Hepatocyte (in vitro differentiated cells): ENCODE results near the gene ASXL1. TPM values are rescaled to one million over a fixed set of nuclear protein-coding genes. Genes with fewer than 3 reads are reported as not detected.

Experiments
- DNase-seq: peaks from one replicate; pipeline ENCODE4 v3.0.0-alpha.2; 2016; ENCODE audit warnings: low spot score
- H2AFZ ChIP-seq: fragments of 200-600 bp; sonication (generic); 2 replicates; pipeline ENCODE4 v1.6.0; 2016; ENCODE audit warnings: antibody characterized with exemption, mild to moderate bottlenecking
- H3K27ac ChIP-seq: fragments of 200-600 bp; sonication (generic); 2 replicates; pipeline ENCODE4 v1.5.1; 2016; ENCODE audit warnings: mild to moderate bottlenecking
- H3K27me3 ChIP-seq: fragments of 200-600 bp; sonication (generic); 2 replicates; pipeline ENCODE4 v1.6.1; 2016
- H3K36me3 ChIP-seq: fragments of 200-600 bp; sonication (generic); replicated peaks from 2 replicates; pipeline ENCODE4 v1.5.1; 2016; ENCODE audit warnings: low read depth; ENCODE audit not compliant: insufficient read depth
- H3K4me1 ChIP-seq: fragments of 200-600 bp; sonication (generic); 2 replicates; pipeline ENCODE4 v1.5.1; 2016; ENCODE audit warnings: mild to moderate bottlenecking, moderate library complexity; ENCODE audit not compliant: insufficient read depth
- H3K4me2 ChIP-seq: fragments of 200-600 bp; sonication (generic); 2 replicates; pipeline ENCODE4 v1.6.0; 2016
- H3K4me3 ChIP-seq: fragments of 200-600 bp; sonication (generic); 2 replicates; pipeline ENCODE4 v1.5.1; 2016; ENCODE audit warnings: mild to moderate bottlenecking
- H3K79me2 ChIP-seq: fragments of 200-600 bp; sonication (generic); 2 replicates; pipeline ENCODE4 v1.6.0; 2017; ENCODE audit warnings: mild to moderate bottlenecking
- H3K9me2 ChIP-seq: fragments of 200-600 bp; sonication (generic); replicated peaks from 2 replicates; pipeline ENCODE4 v1.6.0; 2017; ENCODE audit warnings: mild to moderate bottlenecking; ENCODE audit not compliant: insufficient read depth
- H3K9me3 ChIP-seq: fragments of 200-600 bp; sonication (generic); 2 replicates; pipeline ENCODE4 v1.5.1; 2016; ENCODE audit warnings: low read depth, mild to moderate bottlenecking
- H4K20me1 ChIP-seq: fragments of 200-600 bp; sonication (generic); 2 replicates; pipeline ENCODE4 v1.6.0; 2016; ENCODE audit warnings: mild to moderate bottlenecking; ENCODE audit not compliant: insufficient read depth, poor library complexity, severe bottlenecking
- CTCF ChIP-seq: fragments of 200-600 bp; sonication (generic); IDR thresholded peaks from 2 replicates; pipeline ENCODE4 v1.5.1; 2016; ENCODE audit warnings: antibody characterized with exemption, mild to moderate bottlenecking; ENCODE audit not compliant: poor library complexity
- EZH2 ChIP-seq: fragments of 200-600 bp; sonication (generic); IDR thresholded peaks from 2 replicates; pipeline ENCODE4 v1.6.1; 2016; ENCODE audit warnings: antibody characterized with exemption, mild to moderate bottlenecking, borderline replicate concordance
- EZH2phosphoT487 ChIP-seq: fragments of 200-600 bp; sonication (generic); IDR thresholded peaks from one replicate; pipeline ENCODE4 v1.6.1; 2018; ENCODE audit warnings: antibody characterized with exemption, mild to moderate bottlenecking, low read depth, moderate library complexity; ENCODE audit not compliant: unreplicated experiment, severe bottlenecking
- WGBS: methylation state at CpG from one replicate; pipeline ENCODE4 v1.1.6; 2016; ENCODE audit warnings: low lambda C conversion rate; ENCODE audit errors: missing lambda C conversion rate; 5-methylcytosine and 5-hydroxymethylcytosine counted together
- polyA plus RNA-seq: library from polyadenylated mRNA; unstranded; fragments of >200 nt; fragmentation: Nextera tagmentation; extraction: Ambion mirVana; gene quantifications from 2 replicates; pipeline ENCODE4 v1.2.1, GENCODE V29; 2016
- total RNA-seq: library from RNA; depleted of rRNA; stranded (reverse); fragments of >200 nt; gene quantifications from 2 replicates; pipeline ENCODE4 v1.2.3, GENCODE V29; 2014

ASXL1 gene
- total and polyA plus RNA-seq, 2 experiments from 2014 or later: 82.0 to 95.6 TPM

GRCh38 chr20:32432277-32432676 is 74.1 kb downstream of the ASXL1 start:
- no peak overlapping the region for H2AFZ ChIP-seq
- WGBS: 83% methylated on average over 2 of the region's 2 CpGs
- DNase-seq: no peak
- peaks cover 17% of the 10 kb centered on the region for H3K36me3 ChIP-seq
- no peak overlapping the region for H3K27ac ChIP-seq
- no peaks in the 10 kb centered on the region for H3K27me3 ChIP-seq
- H3K4me3 ChIP-seq: no peak overlapping the region
- H3K4me2 ChIP-seq: no peak overlapping the region
- H4K20me1 ChIP-seq: peaks cover 12% of the 10 kb centered on the region
- TF ChIP-seq EZH2 (no peak), CTCF (no peak), EZH2phosphoT487 (no peak)
- H3K4me1 ChIP-seq: no peaks in the 10 kb centered on the region
- peaks cover 56% of the 10 kb centered on the region for H3K79me2 ChIP-seq
- H3K9me2 ChIP-seq: no peaks in the 10 kb centered on the region
- H3K9me3 ChIP-seq: no peaks in the 10 kb centered on the region

GRCh38 chr20:32433311-32434021 is 75.3 kb downstream of the ASXL1 start:
- peaks cover 54% of the 10 kb centered on the region for H3K79me2 ChIP-seq
- H3K4me2 ChIP-seq: no peak overlapping the region
- no peak overlapping the region for H3K27ac ChIP-seq
- no peak overlapping the region for H3K4me3 ChIP-seq
- no peaks in the 10 kb centered on the region for H3K9me2 ChIP-seq
- peak; percentile 6 for DNase-seq
- 85% methylated on average over 20 of the region's 20 CpGs for WGBS
- H3K9me3 ChIP-seq: no peaks in the 10 kb centered on the region
- H3K36me3 ChIP-seq: peaks cover 17% of the 10 kb centered on the region
- H2AFZ ChIP-seq: no peak overlapping the region
- H4K20me1 ChIP-seq: peaks cover 5% of the 10 kb centered on the region
- H3K4me1 ChIP-seq: no peaks in the 10 kb centered on the region
- no peaks in the 10 kb centered on the region for H3K27me3 ChIP-seq
- TF ChIP-seq EZH2 (no peak), CTCF (no peak), EZH2phosphoT487 (no peak)

GRCh38 chr20:32434434-32434833 is 76.3 kb downstream of the ASXL1 start:
- Histone ChIP-seq H3K4me2 (no peak overlapping the region), H2AFZ (no peak overlapping the region), H3K4me3 (no peak overlapping the region), H4K20me1 (peaks cover 5% of the 10 kb centered on the region), H3K27ac (no peak overlapping the region), H3K9me2 (no peaks in the 10 kb centered on the region), H3K79me2 (peaks cover 49% of the 10 kb centered on the region), H3K36me3 (peaks cover 12% of the 10 kb centered on the region), H3K9me3 (no peaks in the 10 kb centered on the region), H3K27me3 (no peaks in the 10 kb centered on the region), H3K4me1 (no peaks in the 10 kb centered on the region)
- WGBS: 96% methylated on average over 18 of the region's 19 CpGs
- DNase-seq: peak; percentile 16
- TF ChIP-seq EZH2 (no peak), CTCF (no peak), EZH2phosphoT487 (no peak)
